RWPE1 (cell line): ENCODE data around the gene LMO7.

ENCODE experiments used
- CTCF ChIA-PET: fragments of 350-600 bp; sonication (Branson Sonifier 250); formaldehyde crosslinking; extraction: SDS; loops from one replicate; lab custom pipeline; 2021; lab: Yijun Ruan, JAX
- POLR2A ChIA-PET: fragments of 400-600 bp; formaldehyde crosslinking; extraction: SDS; loops from one replicate; lab custom pipeline; 2020; ENCODE audit warnings: antibody characterized with exemption; ENCODE audit not compliant: low non-redundant PET; lab: Yijun Ruan, JAX
- DNase-seq: peaks from one replicate; pipeline ENCODE4 v3.0.0; 2012; ENCODE audit warnings: low spot score
- H3K27ac ChIP-seq: fragments of 450-650 bp; 2 replicates; pipeline ENCODE4 v1.5.1; 2017
- CTCF ChIP-seq: fragments of 450-650 bp; conservative IDR thresholded peaks from 2 replicates; pipeline ENCODE4 v1.5.1; 2017; ENCODE audit warnings: low read depth, mild to moderate bottlenecking

LMO7 gene

GRCh38 chr13:75687150-75687763 is 51.1 kb downstream of the LMO7 start:
- CTCF ChIA-PET: interaction anchor here (0.6 to 3.2 kb wide), 6 partner anchors 9 to 1339 kb away, joined by 3 to 15 read pairs (median 3); no protein-coding TSS in a partner anchor
- TF ChIP-seq CTCF: peak; percentile 33
- DNase-seq: no peak
- POLR2A ChIA-PET: no interaction called here
- no peak overlapping the region for H3K27ac ChIP-seq

- DNase-seq: no peak
- ChIA-PET CTCF (interaction anchor here (0.6 kb wide), 1 partner anchor 344 kb away, joined by 3 read pairs; no protein-coding TSS in a partner anchor), POLR2A (no interaction called here)
- TF ChIP-seq CTCF: no peak
- H3K27ac ChIP-seq: no peak overlapping the region
Measured at GRCh38 chr13:75689686-75690085, 53.6 kb downstream of the LMO7 start.

- ChIA-PET POLR2A (no interaction called here), CTCF (no interaction called here)
- TF ChIP-seq CTCF: no peak
- H3K27ac ChIP-seq: no peak overlapping the region
- no peak for DNase-seq
Measured at GRCh38 chr13:75690607-75691006, 54.5 kb downstream of the LMO7 start.

- no peak for TF ChIP-seq CTCF
- CTCF ChIA-PET: no interaction called here
- POLR2A ChIA-PET: no interaction called here
Measured at GRCh38 chr13:75691183-75691582, 55.1 kb downstream of the LMO7 start.

GRCh38 chr13:75693227-75693626 is 57.1 kb downstream of the LMO7 start:
- CTCF ChIA-PET: no interaction called here
- no peak for DNase-seq
- no peak for TF ChIP-seq CTCF
- no peak overlapping the region for H3K27ac ChIP-seq
- POLR2A ChIA-PET: no interaction called here

More at GRCh38 chr13:75691183-75691582, 55.1 kb downstream of the LMO7 start:
- H3K27ac ChIP-seq: no peak overlapping the region
- no peak for DNase-seq

- ChIA-PET POLR2A (no interaction called here), CTCF (interaction anchor here (0.8 to 2.3 kb wide), 6 partner anchors 10 to 181 kb away, joined by 3 to 19 read pairs (median 9); no protein-coding TSS in a partner anchor)
- H3K27ac ChIP-seq: no peak overlapping the region
- DNase-seq: no peak
- TF ChIP-seq CTCF: no peak
Measured at GRCh38 chr13:75694722-75695121, 58.6 kb downstream of the LMO7 start.
